GM18951 (cell line): Measurements from ENCODE around the gene SHC2.
"Not testable (repeated sequence)": the region's sequence is repeated elsewhere in the genome, so short reads cannot be mapped to it uniquely, and the experiment has no call there.

ENCODE experiments used
- POLR2A ChIP-seq: IDR thresholded peaks from 4 replicates; pipeline ENCODE4 v1.6.1; 2011; ENCODE audit warnings: mild to moderate bottlenecking; ENCODE audit not compliant: insufficient read length, insufficient read depth; ENCODE audit errors: extremely low read depth
- in situ Hi-C: fragments of 300-500 bp; cut with MboI; formaldehyde crosslinking; loops from one replicate; pipeline ENCODE4 v1.12.0; 2022; ENCODE audit warnings: low sequenced_read_pairs, mixed read lengths, inconsistent platforms; ENCODE audit not compliant: unreplicated experiment

SHC2 gene

GRCh38 chr19:390386-391206 lies 70.2 kb downstream of the SHC2 start:
- TF ChIP-seq POLR2A = no peak
- in situ Hi-C loops = no loop called here

GRCh38 chr19:389935-390289 lies 70.9 kb downstream of the SHC2 start:
- in situ Hi-C loops = no loop called here
- TF ChIP-seq POLR2A = no peak

GRCh38 chr19:389255-389934 lies 71.4 kb downstream of the SHC2 start:
- in situ Hi-C loops = no loop called here
- TF ChIP-seq POLR2A = no peak

- no peak for TF ChIP-seq POLR2A
- in situ Hi-C loops = no loop called here
Observed at GRCh38 chr19:388691-389090, 72.1 kb downstream of the SHC2 start.

DNA sequence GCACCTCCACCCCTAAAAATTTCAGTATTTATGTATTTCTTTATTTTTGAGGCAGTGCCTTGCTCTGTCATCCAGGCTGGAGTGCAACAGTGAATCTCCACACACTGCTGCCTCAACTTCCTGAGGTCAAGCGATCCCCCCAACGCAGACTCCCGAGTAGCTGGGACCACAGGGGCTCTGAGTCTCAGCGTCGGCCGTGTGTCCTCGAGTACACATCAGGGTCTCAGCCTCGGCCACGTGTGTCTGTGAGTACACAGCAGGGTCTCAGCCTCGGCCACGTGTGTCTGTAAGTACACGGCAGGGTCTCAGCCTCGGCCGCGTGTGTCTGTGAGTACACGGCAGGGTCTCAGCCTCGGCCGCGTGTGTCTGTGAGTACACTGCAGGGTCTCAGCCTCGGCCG lies 73.1 kb downstream of the SHC2 start:
- TF ChIP-seq POLR2A = no peak
- in situ Hi-C loops = no loop called here

DNA sequence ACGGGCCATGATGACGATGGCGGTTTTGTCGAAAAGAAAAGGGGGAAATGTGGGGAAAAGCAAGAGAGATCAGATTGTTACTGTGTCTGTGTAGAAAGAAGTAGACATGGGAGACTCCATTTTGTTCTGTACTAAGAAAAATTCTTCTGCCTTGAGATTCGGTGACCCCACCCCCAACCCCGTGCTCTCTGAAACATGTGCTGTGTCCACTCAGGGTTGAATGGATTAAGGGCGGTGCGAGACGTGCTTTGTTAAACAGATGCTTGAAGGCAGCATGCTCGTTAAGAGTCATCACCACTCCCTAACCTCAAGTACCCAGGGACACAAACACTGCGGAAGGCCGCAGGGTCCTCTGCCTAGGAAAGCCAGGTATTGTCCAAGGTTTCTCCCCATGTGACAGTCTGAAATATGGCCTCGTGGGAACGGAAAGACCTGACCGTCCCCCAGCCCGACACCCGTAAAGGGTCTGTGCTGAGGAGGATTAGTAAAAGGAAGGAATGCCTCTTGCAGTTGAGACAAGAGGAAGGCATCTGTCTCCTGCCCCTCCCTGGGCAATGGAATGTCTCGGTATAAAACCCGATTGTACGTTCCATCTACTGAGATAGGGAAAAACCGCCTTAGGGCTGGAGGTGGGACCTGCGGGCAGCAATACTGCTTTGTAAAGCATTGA lies 74.1 kb downstream of the SHC2 start:
- in situ Hi-C loops = not testable (repeated sequence)

DNA sequence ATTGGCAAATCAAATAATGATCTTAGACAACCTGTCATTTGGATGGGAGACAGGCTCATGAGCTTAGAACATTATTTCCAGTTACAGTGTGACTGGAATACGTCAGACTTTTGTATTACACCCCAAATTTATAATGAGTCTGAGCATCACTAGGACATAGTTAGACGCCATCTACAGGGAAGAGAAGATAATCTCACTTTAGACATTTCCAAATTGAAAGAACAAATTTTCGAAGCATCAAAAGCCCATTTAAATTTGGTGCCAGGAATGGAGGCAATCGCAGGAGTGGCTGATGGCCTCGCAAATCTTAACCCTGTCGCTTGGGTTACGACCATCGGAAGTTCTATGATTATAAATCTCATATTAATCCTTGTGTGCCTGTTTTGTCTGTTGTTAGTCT lies 74.6 kb downstream of the SHC2 start:
- in situ Hi-C loops = not testable (repeated sequence)

- no peak for TF ChIP-seq POLR2A
- in situ Hi-C loops = no loop called here
Observed at GRCh38 chr19:384799-385169, 76.0 kb downstream of the SHC2 start.

DNA sequence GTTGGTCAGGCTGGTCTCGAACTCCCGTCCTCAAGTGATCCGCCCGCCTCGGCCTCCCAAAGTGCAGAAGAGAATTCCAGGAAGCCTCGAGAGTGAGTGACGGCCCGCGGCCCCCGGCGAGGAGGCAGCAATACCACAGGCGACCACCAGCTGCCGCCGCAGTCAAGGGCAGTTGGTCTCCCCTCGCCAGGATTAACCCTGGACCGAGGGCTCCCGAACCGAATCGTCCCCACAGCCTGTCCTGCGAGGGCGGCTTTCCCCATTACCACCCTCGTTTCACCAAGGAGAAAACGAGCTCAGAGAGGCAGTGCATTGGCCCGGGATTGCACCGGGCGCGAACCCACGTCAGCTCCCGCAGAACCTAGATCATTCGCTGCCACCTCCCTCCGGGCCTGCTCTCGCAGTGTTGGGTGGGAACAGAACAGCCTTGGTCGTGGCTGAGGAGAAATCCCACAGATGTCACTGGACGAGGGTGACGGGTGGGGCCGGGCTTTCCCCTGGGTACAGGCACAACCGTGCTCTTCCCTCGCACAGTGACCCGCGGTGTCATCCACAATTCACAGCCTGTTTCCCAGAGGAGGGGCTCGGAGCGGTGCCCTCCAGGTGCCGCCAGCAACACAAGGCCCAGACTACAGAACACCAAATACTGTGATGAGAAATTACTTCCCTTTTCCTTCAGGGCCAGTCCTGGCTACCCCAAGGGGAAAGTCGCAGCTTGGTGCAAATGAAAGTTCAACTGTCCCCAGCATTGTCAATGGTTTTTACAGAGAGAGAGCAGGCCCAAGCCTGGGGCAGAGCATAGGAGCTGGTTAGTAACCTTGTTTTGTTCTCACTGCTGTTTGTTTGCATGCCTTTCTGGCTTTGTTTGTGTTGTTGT lies 76.7 kb downstream of the SHC2 start:
- no peak for TF ChIP-seq POLR2A
- in situ Hi-C loops = no loop called here

DNA sequence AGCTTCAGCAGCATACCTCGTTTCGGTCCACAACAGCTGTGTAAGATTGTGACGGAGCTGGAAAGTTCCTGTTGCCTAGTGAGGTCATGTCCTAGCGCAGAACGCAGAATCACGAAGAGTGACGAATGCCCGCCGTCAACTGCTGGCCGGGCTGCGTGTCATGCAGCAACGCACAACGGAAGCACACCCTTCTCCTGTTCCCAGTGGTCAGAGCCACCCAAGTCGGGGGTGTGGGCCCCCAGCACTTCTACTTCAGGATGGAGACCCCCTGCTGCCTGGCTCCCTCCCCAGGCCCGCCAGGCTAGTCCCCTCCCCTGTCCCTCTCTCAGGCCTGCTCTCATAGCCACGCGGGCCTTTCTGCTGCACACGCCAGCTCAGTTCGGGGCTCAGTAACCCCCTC lies 77.8 kb downstream of the SHC2 start:
- no peak for TF ChIP-seq POLR2A
- in situ Hi-C loops = no loop called here

DNA sequence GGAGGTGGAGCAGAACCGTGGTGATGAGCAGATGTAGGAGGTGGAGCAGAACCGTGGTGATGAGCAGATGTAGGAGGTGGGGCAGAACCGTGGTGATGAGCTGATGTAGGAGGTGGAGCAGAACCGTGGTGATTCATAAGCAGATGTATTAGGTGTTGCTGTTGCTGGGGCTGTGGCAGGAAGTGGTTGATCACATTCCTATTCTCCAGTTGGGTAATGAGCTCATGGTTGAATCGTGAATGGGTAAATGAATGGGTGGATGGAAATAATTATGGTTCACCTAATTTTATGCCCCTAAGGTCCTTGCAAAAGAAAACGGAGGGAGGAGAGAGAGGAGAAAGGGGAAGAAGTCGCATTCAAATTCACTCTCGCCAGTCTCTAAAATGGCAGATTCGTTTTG lies 78.3 kb downstream of the SHC2 start:
- in situ Hi-C loops = not testable (repeated sequence)

DNA sequence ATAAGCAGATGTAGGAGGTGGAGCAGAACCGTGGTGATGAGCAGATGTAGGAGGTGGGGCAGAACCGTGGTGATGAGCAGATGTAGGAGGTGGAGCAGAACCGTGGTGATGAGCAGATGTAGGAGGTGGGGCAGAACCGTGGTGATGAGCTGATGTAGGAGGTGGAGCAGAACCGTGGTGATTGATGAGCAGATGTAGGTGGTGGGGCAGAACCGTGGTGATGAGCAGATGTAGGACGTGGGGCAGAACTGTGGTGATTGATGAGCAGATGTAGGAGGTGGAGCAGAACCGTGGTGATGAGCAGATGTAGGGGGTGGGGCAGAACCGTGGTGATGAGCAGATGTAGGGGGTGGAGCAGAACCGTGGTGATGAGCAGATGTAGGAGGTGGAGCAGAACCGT lies 78.9 kb downstream of the SHC2 start:
- in situ Hi-C loops = not testable (repeated sequence)

DNA sequence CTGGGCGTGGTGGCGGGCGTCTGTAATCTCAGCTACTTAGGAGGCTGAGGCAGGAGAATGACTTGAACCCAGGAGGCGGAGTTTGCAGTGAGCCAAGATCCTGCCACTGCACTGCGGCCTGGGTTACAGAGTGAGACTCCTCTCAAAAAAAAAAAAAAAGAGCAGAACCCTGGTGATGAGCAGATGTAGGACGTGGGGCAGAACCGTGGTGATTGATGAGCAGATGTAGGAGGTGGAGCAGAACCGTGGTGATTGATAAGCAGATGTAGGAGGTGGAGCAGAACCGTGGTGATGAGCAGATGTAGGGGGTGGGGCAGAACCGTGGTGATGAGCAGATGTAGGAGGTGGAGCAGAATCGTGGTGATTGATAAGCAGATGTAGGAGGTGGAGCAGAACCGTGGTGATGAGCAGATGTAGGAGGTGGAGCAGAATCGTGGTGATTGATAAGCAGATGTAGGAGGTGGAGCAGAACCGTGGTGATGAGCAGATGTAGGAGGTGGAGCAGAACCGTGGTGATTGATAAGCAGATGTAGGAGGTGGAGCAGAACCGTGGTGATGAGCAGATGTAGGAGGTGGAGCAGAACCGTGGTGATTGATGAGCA lies 80.1 kb downstream of the SHC2 start:
- in situ Hi-C loops = not testable (repeated sequence)

- no peak for TF ChIP-seq POLR2A
- in situ Hi-C loops = no loop called here
Observed at GRCh38 chr19:379796-380195, 81.0 kb downstream of the SHC2 start.
